Measurements from ENCODE around the gene STON1.

Gene STON1

DNA sequence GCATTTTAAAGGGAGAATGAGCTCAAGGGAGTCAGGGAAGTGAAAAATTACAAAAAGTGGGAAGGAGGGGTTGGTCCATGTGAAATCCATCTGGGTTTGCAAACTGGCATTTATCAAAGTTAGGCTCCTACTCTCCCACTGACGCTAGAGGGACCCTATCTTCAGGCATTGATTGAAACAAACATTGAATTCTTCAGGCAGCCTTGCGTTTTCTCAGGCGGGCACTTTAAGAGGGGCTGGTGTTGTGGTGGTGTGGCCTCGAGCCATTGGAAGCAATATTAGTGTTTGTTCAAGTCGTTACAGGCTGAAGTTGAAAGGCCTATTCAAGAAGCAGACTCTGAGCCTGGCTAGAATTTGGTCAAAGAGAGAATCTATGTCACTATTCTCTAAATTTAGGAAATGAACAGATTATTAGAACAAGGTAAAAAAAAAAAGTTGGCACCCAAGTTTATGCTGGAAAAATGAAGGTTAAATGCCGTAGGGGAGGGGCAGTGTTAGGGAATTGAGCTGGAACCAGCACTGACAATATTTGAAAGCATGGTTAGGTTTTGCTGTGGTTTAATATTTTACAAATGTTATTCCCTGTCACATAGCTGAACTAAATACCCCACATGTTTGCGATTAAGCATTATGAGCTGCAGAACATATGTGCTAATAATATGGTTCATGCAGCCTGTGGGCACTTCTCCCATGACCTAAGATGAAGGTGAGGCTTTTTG, 36.8 kb downstream of the STON1 start (continued):
- TF ChIP-seq ZNF19 (tag by site-specific recombination; IDR thresholded peaks at IDR 0.05; ENCODE audit: low read depth), result no peak
- TF ChIP-seq GLIS1 (tag by site-specific recombination; IDR thresholded peaks at IDR 0.05), result no peak
- no peak for TF ChIP-seq ZNF248 (tag by site-specific recombination; IDR thresholded peaks at IDR 0.05)
- TF ChIP-seq, protein P1, sequence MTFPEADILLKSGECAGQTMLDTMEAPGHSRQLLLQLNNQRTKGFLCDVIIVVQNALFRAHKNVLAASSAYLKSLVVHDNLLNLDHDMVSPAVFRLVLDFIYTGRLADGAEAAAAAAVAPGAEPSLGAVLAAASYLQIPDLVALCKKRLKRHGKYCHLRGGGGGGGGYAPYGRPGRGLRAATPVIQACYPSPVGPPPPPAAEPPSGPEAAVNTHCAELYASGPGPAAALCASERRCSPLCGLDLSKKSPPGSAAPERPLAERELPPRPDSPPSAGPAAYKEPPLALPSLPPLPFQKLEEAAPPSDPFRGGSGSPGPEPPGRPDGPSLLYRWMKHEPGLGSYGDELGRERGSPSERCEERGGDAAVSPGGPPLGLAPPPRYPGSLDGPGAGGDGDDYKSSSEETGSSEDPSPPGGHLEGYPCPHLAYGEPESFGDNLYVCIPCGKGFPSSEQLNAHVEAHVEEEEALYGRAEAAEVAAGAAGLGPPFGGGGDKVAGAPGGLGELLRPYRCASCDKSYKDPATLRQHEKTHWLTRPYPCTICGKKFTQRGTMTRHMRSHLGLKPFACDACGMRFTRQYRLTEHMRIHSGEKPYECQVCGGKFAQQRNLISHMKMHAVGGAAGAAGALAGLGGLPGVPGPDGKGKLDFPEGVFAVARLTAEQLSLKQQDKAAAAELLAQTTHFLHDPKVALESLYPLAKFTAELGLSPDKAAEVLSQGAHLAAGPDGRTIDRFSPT (tag by site-specific recombination; IDR thresholded peaks at IDR 0.05), result no peak
- TF ChIP-seq, protein P2, sequence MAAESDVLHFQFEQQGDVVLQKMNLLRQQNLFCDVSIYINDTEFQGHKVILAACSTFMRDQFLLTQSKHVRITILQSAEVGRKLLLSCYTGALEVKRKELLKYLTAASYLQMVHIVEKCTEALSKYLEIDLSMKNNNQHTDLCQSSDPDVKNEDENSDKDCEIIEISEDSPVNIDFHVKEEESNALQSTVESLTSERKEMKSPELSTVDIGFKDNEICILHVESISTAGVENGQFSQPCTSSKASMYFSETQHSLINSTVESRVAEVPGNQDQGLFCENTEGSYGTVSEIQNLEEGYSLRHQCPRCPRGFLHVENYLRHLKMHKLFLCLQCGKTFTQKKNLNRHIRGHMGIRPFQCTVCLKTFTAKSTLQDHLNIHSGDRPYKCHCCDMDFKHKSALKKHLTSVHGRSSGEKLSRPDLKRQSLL (tag by site-specific recombination; IDR thresholded peaks at IDR 0.05), result no peak
- TF ChIP-seq OSR2 (tag by site-specific recombination; IDR thresholded peaks at IDR 0.05), result no peak

DNA sequence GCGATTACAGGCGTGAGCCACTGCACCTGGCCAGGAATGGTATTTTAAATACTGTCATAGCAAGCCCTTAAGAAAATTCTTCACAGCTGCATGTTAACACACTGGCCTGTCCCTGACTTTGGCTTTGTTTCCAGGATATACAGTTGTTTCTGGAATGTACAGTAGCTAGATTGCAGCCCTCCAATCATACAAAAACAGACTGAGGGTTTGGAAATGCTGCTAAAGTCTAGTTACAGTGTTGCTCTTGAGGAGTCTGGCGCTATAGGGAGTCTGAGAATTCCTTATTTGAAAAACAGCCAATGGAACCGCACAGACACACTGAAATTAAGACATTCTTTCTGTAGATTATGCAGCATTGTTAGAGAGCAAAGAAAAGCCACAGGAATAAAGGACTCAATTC, 37.7 kb downstream of the STON1 start:
- H3K4me1 ChIP-seq (ENCODE audit: control insufficient read depth, insufficient read depth, low read length), result no peaks in the 10 kb centered on the region
- TF ChIP-seq ZBTB1 (tag by site-specific recombination; IDR thresholded peaks at IDR 0.05) (no peak), ZNF426 (tag by site-specific recombination; IDR thresholded peaks at IDR 0.05) (no peak), RBAK (tag by site-specific recombination; IDR thresholded peaks at IDR 0.05) (no peak), EGR2 (tag by site-specific recombination; IDR thresholded peaks at IDR 0.05; ENCODE audit: low read depth) (no peak), ZNF274 (IDR thresholded peaks at IDR 0.05; ENCODE audit: low read length) (no peak), ZNF274 (tag by site-specific recombination; IDR thresholded peaks at IDR 0.05; ENCODE audit: borderline replicate concordance) (no peak), ZSCAN16 (tag by site-specific recombination; IDR thresholded peaks at IDR 0.05) (no peak), ZNF658 (tag by site-specific recombination; IDR thresholded peaks at IDR 0.05) (no peak)
- TF ChIP-seq, protein P3, sequence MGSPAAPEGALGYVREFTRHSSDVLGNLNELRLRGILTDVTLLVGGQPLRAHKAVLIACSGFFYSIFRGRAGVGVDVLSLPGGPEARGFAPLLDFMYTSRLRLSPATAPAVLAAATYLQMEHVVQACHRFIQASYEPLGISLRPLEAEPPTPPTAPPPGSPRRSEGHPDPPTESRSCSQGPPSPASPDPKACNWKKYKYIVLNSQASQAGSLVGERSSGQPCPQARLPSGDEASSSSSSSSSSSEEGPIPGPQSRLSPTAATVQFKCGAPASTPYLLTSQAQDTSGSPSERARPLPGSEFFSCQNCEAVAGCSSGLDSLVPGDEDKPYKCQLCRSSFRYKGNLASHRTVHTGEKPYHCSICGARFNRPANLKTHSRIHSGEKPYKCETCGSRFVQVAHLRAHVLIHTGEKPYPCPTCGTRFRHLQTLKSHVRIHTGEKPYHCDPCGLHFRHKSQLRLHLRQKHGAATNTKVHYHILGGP (tag by site-specific recombination; IDR thresholded peaks at IDR 0.05), result no peak
- TF ChIP-seq, protein P4, sequence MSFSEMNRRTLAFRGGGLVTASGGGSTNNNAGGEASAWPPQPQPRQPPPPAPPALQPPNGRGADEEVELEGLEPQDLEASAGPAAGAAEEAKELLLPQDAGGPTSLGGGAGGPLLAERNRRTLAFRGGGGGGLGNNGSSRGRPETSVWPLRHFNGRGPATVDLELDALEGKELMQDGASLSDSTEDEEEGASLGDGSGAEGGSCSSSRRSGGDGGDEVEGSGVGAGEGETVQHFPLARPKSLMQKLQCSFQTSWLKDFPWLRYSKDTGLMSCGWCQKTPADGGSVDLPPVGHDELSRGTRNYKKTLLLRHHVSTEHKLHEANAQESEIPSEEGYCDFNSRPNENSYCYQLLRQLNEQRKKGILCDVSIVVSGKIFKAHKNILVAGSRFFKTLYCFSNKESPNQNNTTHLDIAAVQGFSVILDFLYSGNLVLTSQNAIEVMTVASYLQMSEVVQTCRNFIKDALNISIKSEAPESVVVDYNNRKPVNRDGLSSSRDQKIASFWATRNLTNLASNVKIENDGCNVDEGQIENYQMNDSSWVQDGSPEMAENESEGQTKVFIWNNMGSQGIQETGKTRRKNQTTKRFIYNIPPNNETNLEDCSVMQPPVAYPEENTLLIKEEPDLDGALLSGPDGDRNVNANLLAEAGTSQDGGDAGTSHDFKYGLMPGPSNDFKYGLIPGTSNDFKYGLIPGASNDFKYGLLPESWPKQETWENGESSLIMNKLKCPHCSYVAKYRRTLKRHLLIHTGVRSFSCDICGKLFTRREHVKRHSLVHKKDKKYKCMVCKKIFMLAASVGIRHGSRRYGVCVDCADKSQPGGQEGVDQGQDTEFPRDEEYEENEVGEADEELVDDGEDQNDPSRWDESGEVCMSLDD (tag by site-specific recombination; IDR thresholded peaks at IDR 0.05), result no peak
- H3K4me3 ChIP-seq (ENCODE audit: low read depth, low read length), result no peak overlapping the region
- H3K9me3 ChIP-seq (ENCODE audit: control insufficient read depth, insufficient read depth, low read depth, low read length), result no peaks in the 10 kb centered on the region
- POLR2A ChIA-PET, result no interaction called here
- no peak overlapping the region for H3K27ac ChIP-seq (ENCODE audit: extremely low read depth, low read depth, low read length)
- H3K36me3 ChIP-seq (ENCODE audit: control insufficient read depth in 2 of 2, insufficient read depth in 1 of 2, low read length in 2 of 2), result no peaks in the 10 kb centered on the region
- CTCF ChIA-PET, result interaction anchor here (0.7 kb wide), 1 partner anchor 1098 kb away, joined by 4 read pairs; no protein-coding TSS in a partner anchor

DNA sequence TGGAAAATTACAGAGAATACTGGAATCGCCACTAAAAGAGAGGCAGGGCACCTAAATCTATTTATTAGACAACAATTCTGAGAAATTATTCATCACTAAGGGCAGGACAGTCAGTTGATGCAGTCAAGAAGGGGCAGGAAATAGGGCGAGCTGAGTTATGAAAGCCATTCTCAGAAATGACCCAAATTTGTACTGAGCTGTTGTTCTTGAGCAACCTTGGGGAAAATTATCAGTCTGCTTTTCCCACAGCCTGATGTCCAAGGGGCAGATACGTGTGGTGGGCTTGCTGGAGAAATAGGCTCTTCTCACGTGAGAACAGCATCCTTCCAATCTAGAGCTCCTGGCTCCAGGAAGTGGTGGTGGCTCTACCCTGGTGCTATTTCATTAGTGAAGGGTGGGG, 38.6 kb downstream of the STON1 start:
- H3K4me3 ChIP-seq (ENCODE audit: low read depth, low read length), result no peak overlapping the region
- no peaks in the 10 kb centered on the region for H3K9me3 ChIP-seq (ENCODE audit: control insufficient read depth, insufficient read depth, low read depth, low read length)
- no peaks in the 10 kb centered on the region for H3K36me3 ChIP-seq (ENCODE audit: control insufficient read depth in 2 of 2, insufficient read depth in 1 of 2, low read length in 2 of 2)
- no peak overlapping the region for H3K27ac ChIP-seq (ENCODE audit: extremely low read depth, low read depth, low read length)
- ChIA-PET POLR2A (no interaction called here), CTCF (interaction anchor here (0.5 to 0.6 kb wide), 2 partner anchors 98 to 461 kb away, joined by 3 read pairs; no protein-coding TSS in a partner anchor)
- no peaks in the 10 kb centered on the region for H3K4me1 ChIP-seq (ENCODE audit: control insufficient read depth, insufficient read depth, low read length)
- TF ChIP-seq MZF1 (tag by site-specific recombination; IDR thresholded peaks at IDR 0.05; ENCODE audit: borderline replicate concordance), result no peak
- no peak for TF ChIP-seq ZNF394 (tag by site-specific recombination; IDR thresholded peaks at IDR 0.05; ENCODE audit: borderline replicate concordance)
- TF ChIP-seq ZNF350 (tag by site-specific recombination; IDR thresholded peaks at IDR 0.05), result no peak
- no peak for TF ChIP-seq FEZF1 (tag by site-specific recombination; IDR thresholded peaks at IDR 0.05)
- TF ChIP-seq GLI4 (tag by site-specific recombination; IDR thresholded peaks at IDR 0.05), result no peak
- TF ChIP-seq ZXDB (tag by site-specific recombination; IDR thresholded peaks at IDR 0.05), result no peak

Data from HEK293 (cell line).